H1 (cell line): ENCODE data around the gene HSD17B2. TPM values are rescaled to one million over a fixed set of nuclear protein-coding genes. Genes with fewer than 3 reads are reported as not detected.
"Not testable (repeated sequence)": the region's sequence is repeated elsewhere in the genome, so short reads cannot be mapped to it uniquely, and the experiment has no call there.

ENCODE experiments used
- CTCF ChIA-PET: fragments of 300-600 bp; sonication (Branson Sonifier 250); formaldehyde crosslinking; loops from one replicate; lab custom pipeline; 2021; ENCODE audit not compliant: partially characterized antibody; lab: Charles Lee
- POLR2A ChIA-PET: fragments of 300-600 bp; sonication (Branson Sonifier 250); formaldehyde crosslinking; loops from one replicate; lab custom pipeline; 2021; ENCODE audit warnings: inconsistent platforms; ENCODE audit not compliant: partially characterized antibody; lab: Charles Lee
- DNase-seq, 2 experiments: peaks; one replicate each; pipeline versions ENCODE4 v3.0.0 to v3.0.0-alpha.2; 2010 to 2022; ENCODE audit warnings: low spot score in 2 of 2, low read depth in 1 of 2, mixed read lengths in 1 of 2
- FAIRE-seq: peaks from 2 replicates; lab custom pipeline; 2011; peaks lifted over from hg19 to GRCh38; lab: Jason Lieb, UNC
- H2AFZ ChIP-seq: 2 replicates; pipeline ENCODE4 v1.8.1; 2012; ENCODE audit warnings: low read length, inconsistent platforms
- H2AK5ac ChIP-seq: 2 replicates; pipeline ENCODE4 v1.6.1; 2013; ENCODE audit warnings: low read depth, low read length
- H2BK120ac ChIP-seq: replicated peaks from 2 replicates; pipeline ENCODE3; 2013; ENCODE audit warnings: low read depth, low read length, inconsistent platforms
- H2BK12ac ChIP-seq: 2 replicates; pipeline ENCODE4 v1.6.1; 2013; ENCODE audit warnings: low read depth, low read length
- H2BK15ac ChIP-seq: 2 replicates; pipeline ENCODE4 v1.6.1; 2013; ENCODE audit warnings: low read length
- H2BK20ac ChIP-seq: 2 replicates; pipeline ENCODE4 v1.6.1; 2013; ENCODE audit warnings: low read length
- H2BK5ac ChIP-seq: 2 replicates; pipeline ENCODE4 v1.6.1; 2013; ENCODE audit warnings: low read depth, low read length
- H3K14ac ChIP-seq: 2 replicates; pipeline ENCODE4 v1.6.1; 2013; ENCODE audit warnings: inconsistent platforms; ENCODE audit not compliant: insufficient read length
- H3K18ac ChIP-seq: 2 replicates; pipeline ENCODE4 v1.6.1; 2013; ENCODE audit warnings: low read length; ENCODE audit errors: extremely low read depth
- H3K23ac ChIP-seq: 2 replicates; pipeline ENCODE4 v1.6.1; 2013; ENCODE audit warnings: inconsistent platforms; ENCODE audit not compliant: insufficient read length
- H3K23me2 ChIP-seq: 2 replicates; pipeline ENCODE4 v1.6.1; 2013; ENCODE audit warnings: low read depth, low read length
- H3K27ac ChIP-seq: 2 replicates; pipeline ENCODE4 v1.6.1; 2011; ENCODE audit warnings: low read depth, low read length, inconsistent platforms
- H3K27me3 ChIP-seq, 4 experiments: replicated peaks in 1 of 4; 1 replicate in 1 of 4; 2 replicates in 3 of 4; pipeline versions ENCODE4 v1.6.1 to v1.8.1; 2011 to 2013; ENCODE audit warnings: low read length in 3 of 4, mild to moderate bottlenecking in 3 of 4, inconsistent platforms in 2 of 4, mixed read lengths in 2 of 4, moderate library complexity in 1 of 4; ENCODE audit not compliant: control insufficient read depth in 3 of 4, insufficient read depth in 3 of 4; ENCODE audit errors: extremely low read depth in 1 of 4
- H3K36me3 ChIP-seq, 4 experiments: 2 replicates each; pipeline versions ENCODE4 v1.6.1 to v1.8.1; 2011 to 2013; ENCODE audit warnings: mild to moderate bottlenecking in 4 of 4, low read length in 3 of 4, moderate library complexity in 2 of 4, control low read depth in 1 of 4, inconsistent platforms in 1 of 4; ENCODE audit not compliant: insufficient read depth in 4 of 4, control insufficient read depth in 2 of 4
- H3K4ac ChIP-seq: replicated peaks from 2 replicates; pipeline ENCODE3; 2013; ENCODE audit warnings: low read length, low read depth, mixed read lengths, inconsistent platforms; ENCODE audit not compliant: insufficient read length
- H3K4me1 ChIP-seq, 4 experiments: replicated peaks in 1 of 4; 1 replicate in 1 of 4; 2 replicates in 3 of 4; pipeline versions ENCODE4 v1.6.1 to v1.8.1; 2011 to 2013; ENCODE audit warnings: low read length in 3 of 4, inconsistent platforms in 2 of 4, mixed read lengths in 1 of 4; ENCODE audit not compliant: insufficient read depth in 4 of 4, control insufficient read depth in 3 of 4
- H3K4me2 ChIP-seq, 2 experiments: 2 replicates each; pipeline versions ENCODE4 v1.6.1 to v1.8.1; 2011 to 2013; ENCODE audit warnings: low read depth in 2 of 2, low read length in 2 of 2, control low read depth in 1 of 2, inconsistent platforms in 1 of 2, mild to moderate bottlenecking in 1 of 2; ENCODE audit not compliant: insufficient read depth in 1 of 2
- H3K4me3 ChIP-seq, 4 experiments: fragments of 200-600, 300-600 bp in 1 of 4; sonication (generic), shearing (Covaris generic), sonication (Bioruptor Twin) in 1 of 4; 2 replicates each; pipeline versions ENCODE4 v1.5.1 to v1.8.1; 2011 to 2016; ENCODE audit warnings: low read length in 4 of 4, low read depth in 3 of 4, control low read depth in 2 of 4, inconsistent platforms in 2 of 4, mild to moderate bottlenecking in 2 of 4, mixed read lengths in 1 of 4, moderate library complexity in 1 of 4; ENCODE audit not compliant: insufficient read depth in 2 of 4; ENCODE audit errors: extremely low read depth in 1 of 4
- H3K56ac ChIP-seq: replicated peaks from 2 replicates; pipeline ENCODE3; 2013; ENCODE audit warnings: low read depth, mild to moderate bottlenecking, mixed read lengths, low read length, inconsistent platforms; ENCODE audit not compliant: insufficient read length
- H3K79me1 ChIP-seq: 2 replicates; pipeline ENCODE4 v1.6.1; 2013; ENCODE audit warnings: low read depth, low read length, control low read depth
- H3K79me2 ChIP-seq, 2 experiments: 2 replicates each; pipeline versions ENCODE4 v1.6.1 to v1.8.1; 2012 to 2013; ENCODE audit warnings: low read length in 2 of 2, mild to moderate bottlenecking in 2 of 2, inconsistent platforms in 1 of 2; ENCODE audit not compliant: insufficient read depth in 2 of 2, control insufficient read depth in 1 of 2
- H3K9ac ChIP-seq, 4 experiments: replicated peaks in 1 of 4; 1 replicate in 1 of 4; 2 replicates in 3 of 4; pipeline versions ENCODE4 v1.6.1 to v1.8.1; 2011 to 2013; ENCODE audit warnings: low read depth in 3 of 4, low read length in 3 of 4, control low read depth in 2 of 4, mild to moderate bottlenecking in 2 of 4, moderate library complexity in 2 of 4, inconsistent platforms in 1 of 4; ENCODE audit errors: extremely low read depth in 1 of 4
- H3K9me3 ChIP-seq, 2 experiments: 2 replicates each; pipeline versions ENCODE4 v1.6.1 to v1.8.1; 2012 to 2013; ENCODE audit warnings: mild to moderate bottlenecking in 2 of 2, moderate library complexity in 2 of 2, control low read depth in 1 of 2, inconsistent platforms in 1 of 2, low read depth in 1 of 2, low read length in 1 of 2, mixed read lengths in 1 of 2; ENCODE audit not compliant: insufficient read depth in 2 of 2
- H4K20me1 ChIP-seq, 2 experiments: replicated peaks in 1 of 2; 2 replicates each; pipeline versions ENCODE3 to v1.8.1; 2011 to 2013; ENCODE audit warnings: inconsistent platforms in 2 of 2, low read length in 2 of 2, mild to moderate bottlenecking in 1 of 2; ENCODE audit not compliant: insufficient read depth in 2 of 2, control insufficient read depth in 1 of 2
- H4K5ac ChIP-seq: 2 replicates; pipeline ENCODE4 v1.6.1; 2013; ENCODE audit warnings: low read length, low read depth, mixed read lengths, inconsistent platforms; ENCODE audit not compliant: insufficient read length
- H4K8ac ChIP-seq: 2 replicates; pipeline ENCODE4 v1.8.0; 2013; ENCODE audit warnings: mild to moderate bottlenecking, moderate library complexity, low read length, inconsistent platforms; ENCODE audit not compliant: insufficient read depth; ENCODE audit errors: extremely low read depth
- H4K91ac ChIP-seq: replicated peaks from 2 replicates; pipeline ENCODE3; 2013; ENCODE audit warnings: low read length, mixed read lengths, inconsistent platforms; ENCODE audit not compliant: insufficient read length
- WGBS, 2 experiments: shearing (Covaris generic) in 1 of 2; methylation state at CpG; one replicate each; pipeline versions ENCODE4 v1.1.6 to v1.1.7; 2013 to 2015; ENCODE audit warnings: low lambda C conversion rate in 2 of 2, mixed read lengths in 2 of 2, inconsistent platforms in 1 of 2, low coverage in 1 of 2, missing lambda C conversion rate in 1 of 2; ENCODE audit not compliant: insufficient replicate concordance in 2 of 2, insufficient coverage in 1 of 2, insufficient read length in 1 of 2; ENCODE audit errors: extremely low coverage in 1 of 2, missing lambda C conversion rate in 1 of 2; 5-methylcytosine and 5-hydroxymethylcytosine counted together
- polyA plus RNA-seq, 7 experiments: library from polyadenylated mRNA; depleted of rRNA in 3 of 7; stranded (reverse) in 5 of 7; unstranded in 2 of 7; fragments of >200 nt in 5 of 7; fragments of 200-250 nt in 2 of 7; gene quantifications; 1 replicate in 5 of 7; 2 replicates in 1 of 7; 4 replicates in 1 of 7; pipeline versions ENCODE4 v1.2.1 to v1.2.3, GENCODE V29; 2011 to 2013; ENCODE audit warnings: missing spikeins in 2 of 7, mixed read lengths in 2 of 7
- total RNA-seq: library from RNA; stranded (reverse); fragmentation: NEBNext Ultra II Directional; extraction: Animal tissue kit (Norgen Biotek cat#: 25700); gene quantifications from 2 replicates; pipeline ENCODE4 v1.2.1, GENCODE V29; 2021

HSD17B2 gene
- total and polyA plus RNA-seq, 2 of the 8 experiments (the other 6 are each of a cell fraction or from before 2014, with no cell fraction given): not detected

- H3K23ac ChIP-seq, H3K36me3 ChIP-seq, H3K9ac ChIP-seq, H2BK15ac ChIP-seq, H2BK5ac ChIP-seq, H4K5ac ChIP-seq, H4K8ac ChIP-seq, POLR2A ChIA-PET, FAIRE-seq, H3K27ac ChIP-seq, H3K79me2 ChIP-seq, H3K14ac ChIP-seq, H3K4me3 ChIP-seq, H3K56ac ChIP-seq, H4K91ac ChIP-seq, H4K20me1 ChIP-seq, H2BK20ac ChIP-seq, H3K4me1 ChIP-seq, H2AK5ac ChIP-seq, H2BK120ac ChIP-seq, H3K4me2 ChIP-seq, H3K27me3 ChIP-seq, DNase-seq, H3K23me2 ChIP-seq, H3K4ac ChIP-seq, H3K79me1 ChIP-seq, H3K18ac ChIP-seq, H2BK12ac ChIP-seq, H2AFZ ChIP-seq: not testable (repeated sequence)
- CTCF ChIA-PET: interaction anchor here (1.3 to 1.5 kb wide), 2 partner anchors 51 to 70 kb away, joined by 4 to 5 read pairs; no protein-coding TSS in a partner anchor
- 74% methylated on average over 4 of the region's 4 CpGs; no CpG with 5 or more reads in 1 of the 2 experiments for WGBS, 2 experiments
- H3K9me3 ChIP-seq: peaks cover 19 to 33% of the 10 kb centered on the region in 2 experiments
Observed at GRCh38 chr16:82009789-82010188, 25.3 kb upstream of the HSD17B2 start.
